ENCODE data around the gene BMX. TPM values are rescaled to one million over a fixed set of nuclear protein-coding genes. Genes with fewer than 3 reads are reported as not detected.

BMX gene
- total RNA-seq, 1 experiment from 2014 or later: not detected

GRCh38 chrX:15465347-15465746, 35.3 kb upstream of the BMX start:
- CTCF ChIA-PET: interaction anchor here (0.7 kb wide), 1 partner anchor 42 kb away, joined by 8 read pairs; no protein-coding TSS in a partner anchor
- no peak overlapping the region for H2AFZ ChIP-seq
- H3K9me3 ChIP-seq (ENCODE audit: insufficient read depth, low read depth): no peaks in the 10 kb centered on the region
- H3K4me3 ChIP-seq: no peak overlapping the region
- no TSS peak for BruUV-seq (replicated peaks)
- no peaks in the 10 kb centered on the region for H4K20me1 ChIP-seq (ENCODE audit: insufficient read depth)
- no peaks in the 10 kb centered on the region for H3K9me2 ChIP-seq (ENCODE audit: insufficient read depth)
- H3K4me2 ChIP-seq: no peak overlapping the region
- no peaks in the 10 kb centered on the region for H3K4me1 ChIP-seq (replicated peaks; ENCODE audit: insufficient read depth)
- POLR2A ChIA-PET (ENCODE audit: unreplicated experiment): no interaction called here
- no peaks in the 10 kb centered on the region for H3K27me3 ChIP-seq (ENCODE audit: insufficient read depth, low read depth)
- H3K27ac ChIP-seq: 0 out of 2 replicates have a peak overlapping the region, but pooled peaks have one; percentile 23
- intact Hi-C loops (cut with micrococcal nuclease; ENCODE audit: unreplicated experiment): loop anchor here (10.0 kb wide), 1 partner anchor 51 kb away; no protein-coding TSS in a partner anchor
- H3F3A ChIP-seq (ENCODE audit: insufficient read depth, low read depth): no peaks in the 10 kb centered on the region
- no peak for TF ChIP-seq CTCF (conservative IDR thresholded peaks at IDR 0.05)
- no peak for TF ChIP-seq EZH2 (IDR thresholded peaks at IDR 0.05; ENCODE audit: low read depth)
- peaks cover 10% of the 10 kb centered on the region; the same call in 1 of the 2 replicates for H3K36me3 ChIP-seq (ENCODE audit: low read depth)
- DNase-seq: no peak
- H3K79me2 ChIP-seq (ENCODE audit: low read depth): peaks cover 6% of the 10 kb centered on the region; the same call in 1 of the 2 replicates

- BruUV-seq (replicated peaks): no TSS peak
- ChIA-PET POLR2A (ENCODE audit: unreplicated experiment) (no interaction called here), CTCF (interaction anchor here (0.7 kb wide), 2 partner anchors 42 to 167 kb away, joined by 8 to 9 read pairs; no protein-coding TSS in a partner anchor)
- Histone ChIP-seq H3K36me3 (ENCODE audit: low read depth) (peaks cover 3% of the 10 kb centered on the region; the same call in 1 of the 2 replicates), H3K9me2 (ENCODE audit: insufficient read depth) (no peaks in the 10 kb centered on the region), H3K27ac (0 out of 2 replicates have a peak overlapping the region, but pooled peaks have one; percentile 23), H3F3A (ENCODE audit: insufficient read depth, low read depth) (no peaks in the 10 kb centered on the region), H3K4me2 (no peak overlapping the region), H3K79me2 (ENCODE audit: low read depth) (peaks cover 6% of the 10 kb centered on the region; the same call in 1 of the 2 replicates), H3K4me3 (no peak overlapping the region), H4K20me1 (ENCODE audit: insufficient read depth) (no peaks in the 10 kb centered on the region), H3K27me3 (ENCODE audit: insufficient read depth, low read depth) (no peaks in the 10 kb centered on the region), H3K9me3 (ENCODE audit: insufficient read depth, low read depth) (no peaks in the 10 kb centered on the region), H2AFZ (no peak overlapping the region), H3K4me1 (replicated peaks; ENCODE audit: insufficient read depth) (no peaks in the 10 kb centered on the region)
- no peak for DNase-seq
- TF ChIP-seq CTCF (conservative IDR thresholded peaks at IDR 0.05) (no peak), EZH2 (IDR thresholded peaks at IDR 0.05; ENCODE audit: low read depth) (no peak)
- intact Hi-C loops (cut with micrococcal nuclease; ENCODE audit: unreplicated experiment): loop anchor here (10.0 kb wide), 1 partner anchor 51 kb away; no protein-coding TSS in a partner anchor
These were observed 34.5 kb upstream of the BMX start for GRCh38 chrX:15465896-15466651.

- CTCF ChIA-PET: interaction anchor here (0.5 to 0.6 kb wide), 2 partner anchors 17 to 126 kb away, joined by 3 to 4 read pairs; no protein-coding TSS in a partner anchor
- DNase-seq: peak in 1 of 2 experiments; percentile 35
These were observed 32.6 kb upstream of the BMX start for GRCh38 chrX:15468036-15468435.

More at GRCh38 chrX:15468036-15468435, 32.6 kb upstream of the BMX start:
- no peak overlapping the region for H3K4me2 ChIP-seq
- H2AFZ ChIP-seq: no peak overlapping the region
- no peak overlapping the region for H3K4me3 ChIP-seq
- no peak for TF ChIP-seq CTCF (conservative IDR thresholded peaks at IDR 0.05)
- TF ChIP-seq EZH2 (IDR thresholded peaks at IDR 0.05; ENCODE audit: low read depth): no peak
- H3F3A ChIP-seq (ENCODE audit: insufficient read depth, low read depth): no peaks in the 10 kb centered on the region; the same call in 1 of the 2 replicates
- H3K79me2 ChIP-seq (ENCODE audit: low read depth): peaks cover 17% of the 10 kb centered on the region
- no peaks in the 10 kb centered on the region for H3K27me3 ChIP-seq (ENCODE audit: insufficient read depth, low read depth)
- H3K9me2 ChIP-seq (ENCODE audit: insufficient read depth): no peaks in the 10 kb centered on the region
- no peaks in the 10 kb centered on the region for H4K20me1 ChIP-seq (ENCODE audit: insufficient read depth)
- POLR2A ChIA-PET (ENCODE audit: unreplicated experiment): no interaction called here
- intact Hi-C loops (cut with micrococcal nuclease; ENCODE audit: unreplicated experiment): loop anchor here (10.0 kb wide), 1 partner anchor 53 kb away; no protein-coding TSS in a partner anchor
- H3K9me3 ChIP-seq (ENCODE audit: insufficient read depth, low read depth): no peaks in the 10 kb centered on the region
- H3K36me3 ChIP-seq (ENCODE audit: low read depth): peaks cover 20% of the 10 kb centered on the region
- BruUV-seq (replicated peaks): no TSS peak
- peaks cover 14% of the 10 kb centered on the region for H3K4me1 ChIP-seq (replicated peaks; ENCODE audit: insufficient read depth)
- H3K27ac ChIP-seq: no peak overlapping the region
